ENCODE results near the gene ATP8A2.

The ATP8A2 gene

DNA sequence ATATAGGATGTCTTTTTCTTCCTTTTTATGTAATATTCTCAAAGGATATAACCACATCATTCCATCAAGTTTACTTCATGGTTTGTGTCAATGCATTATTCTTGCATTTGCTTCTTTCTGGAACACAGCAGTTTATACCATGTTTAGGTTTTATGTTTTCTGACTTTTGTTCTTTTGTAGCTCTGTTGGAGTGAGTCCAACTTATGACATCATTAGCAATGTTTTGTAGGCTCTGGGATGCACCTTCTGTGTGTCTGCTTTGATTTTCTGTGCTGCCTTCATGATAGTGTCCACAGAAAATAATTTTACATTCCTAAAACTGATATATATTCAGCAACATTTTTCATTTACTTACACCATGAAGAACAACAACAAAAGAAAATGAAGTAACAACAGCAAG is 611.1 kb downstream of the ATP8A2 start:
- DNase-seq, result no peak

DNA sequence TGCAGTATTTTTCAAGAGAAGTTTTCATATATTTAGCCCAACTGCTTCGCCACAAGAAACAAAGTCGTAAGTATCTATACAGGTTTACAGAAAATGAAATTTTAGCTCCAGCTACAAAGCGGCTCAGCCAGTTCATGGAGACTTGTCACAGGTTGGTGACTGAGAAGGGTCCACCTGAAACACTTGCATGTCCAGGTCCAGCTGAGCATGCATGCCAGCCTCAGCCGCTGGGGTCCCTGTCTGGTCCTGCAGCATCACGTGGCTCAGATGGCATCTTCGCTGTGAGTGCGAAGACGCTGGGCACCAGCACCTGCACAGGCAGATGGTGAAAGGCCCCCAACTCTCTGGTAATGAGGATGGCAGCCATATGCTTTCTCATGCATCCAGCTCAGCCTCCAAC is 616.2 kb downstream of the ATP8A2 start:
- DNase-seq, result no peak

- DNase-seq, result no peak
These were observed 616.9 kb downstream of the ATP8A2 start for GRCh38 chr13:25988661-25989060.

GRCh38 chr13:25990801-25991200 is 619.0 kb downstream of the ATP8A2 start:
- no peak for DNase-seq

DNA sequence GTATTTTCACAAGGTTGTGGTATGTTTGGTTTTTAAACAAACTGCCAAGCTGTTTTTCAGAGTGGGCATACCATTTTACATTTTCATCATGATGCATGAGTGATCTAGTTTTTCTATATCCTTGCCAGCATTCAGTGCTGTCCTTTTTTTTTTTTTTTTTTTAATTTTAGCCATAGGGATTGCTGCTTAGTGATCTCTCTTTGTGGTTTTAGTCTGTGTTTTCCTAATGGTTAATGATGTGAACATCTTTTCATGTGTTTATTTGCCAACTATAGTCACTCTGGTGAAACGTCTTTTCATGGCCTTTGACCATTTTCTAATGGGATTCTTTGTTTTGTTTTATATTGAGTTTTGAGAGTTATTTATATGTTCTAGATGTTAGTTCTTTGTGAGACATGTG is 620.3 kb downstream of the ATP8A2 start:
- DNase-seq, result no peak

- no peak for DNase-seq
These were observed 635.7 kb downstream of the ATP8A2 start for GRCh38 chr13:26007261-26008125.

- DNase-seq, result no peak
These were observed 638.9 kb downstream of the ATP8A2 start for GRCh38 chr13:26010487-26011207.

GRCh38 chr13:26011208-26011573 is 639.4 kb downstream of the ATP8A2 start:
- DNase-seq, result no peak

DNA sequence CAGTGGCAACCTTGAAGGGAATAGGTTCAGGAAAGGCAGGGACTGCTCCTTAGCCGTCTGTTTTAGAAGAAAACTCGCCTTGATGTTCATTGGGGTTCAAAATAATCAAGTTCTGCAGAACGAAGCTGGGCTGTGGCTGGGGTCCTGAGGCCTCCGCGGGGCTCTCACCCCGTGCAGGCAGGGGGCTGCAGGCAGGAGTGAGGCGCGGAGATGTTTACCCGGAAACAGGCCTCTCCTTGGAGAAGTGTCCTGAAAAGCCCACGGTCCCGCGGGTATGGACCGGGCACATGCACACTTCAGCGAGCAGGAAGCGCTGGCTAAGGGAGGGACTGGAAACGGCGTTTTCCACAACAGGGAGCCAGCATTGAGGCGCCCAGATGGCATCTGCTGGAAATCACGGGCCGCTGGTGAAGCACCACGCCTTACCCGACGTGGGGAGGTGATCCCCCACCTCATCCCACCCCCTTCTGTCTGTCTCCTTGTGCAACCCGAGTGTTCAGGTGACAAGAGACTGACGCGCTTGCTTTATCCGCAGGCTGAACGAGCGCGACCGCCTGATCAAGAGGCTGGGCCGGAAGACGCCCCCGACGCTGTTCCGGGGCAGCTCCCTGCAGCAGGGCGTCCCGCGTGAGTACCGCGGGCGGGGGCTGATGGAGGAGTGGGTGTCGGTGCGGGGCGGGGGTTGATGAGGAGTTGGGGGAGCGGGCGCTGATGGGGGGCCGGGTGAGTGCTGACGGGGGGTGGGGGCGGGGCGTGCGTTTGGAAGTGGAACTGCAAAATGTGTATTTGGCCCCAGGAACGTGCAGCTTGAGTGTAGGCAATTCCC is 640.4 kb downstream of the ATP8A2 start:
- no peak for DNase-seq

GRCh38 chr13:26012995-26013394 is 641.2 kb downstream of the ATP8A2 start:
- DNase-seq, result no peak

DNA sequence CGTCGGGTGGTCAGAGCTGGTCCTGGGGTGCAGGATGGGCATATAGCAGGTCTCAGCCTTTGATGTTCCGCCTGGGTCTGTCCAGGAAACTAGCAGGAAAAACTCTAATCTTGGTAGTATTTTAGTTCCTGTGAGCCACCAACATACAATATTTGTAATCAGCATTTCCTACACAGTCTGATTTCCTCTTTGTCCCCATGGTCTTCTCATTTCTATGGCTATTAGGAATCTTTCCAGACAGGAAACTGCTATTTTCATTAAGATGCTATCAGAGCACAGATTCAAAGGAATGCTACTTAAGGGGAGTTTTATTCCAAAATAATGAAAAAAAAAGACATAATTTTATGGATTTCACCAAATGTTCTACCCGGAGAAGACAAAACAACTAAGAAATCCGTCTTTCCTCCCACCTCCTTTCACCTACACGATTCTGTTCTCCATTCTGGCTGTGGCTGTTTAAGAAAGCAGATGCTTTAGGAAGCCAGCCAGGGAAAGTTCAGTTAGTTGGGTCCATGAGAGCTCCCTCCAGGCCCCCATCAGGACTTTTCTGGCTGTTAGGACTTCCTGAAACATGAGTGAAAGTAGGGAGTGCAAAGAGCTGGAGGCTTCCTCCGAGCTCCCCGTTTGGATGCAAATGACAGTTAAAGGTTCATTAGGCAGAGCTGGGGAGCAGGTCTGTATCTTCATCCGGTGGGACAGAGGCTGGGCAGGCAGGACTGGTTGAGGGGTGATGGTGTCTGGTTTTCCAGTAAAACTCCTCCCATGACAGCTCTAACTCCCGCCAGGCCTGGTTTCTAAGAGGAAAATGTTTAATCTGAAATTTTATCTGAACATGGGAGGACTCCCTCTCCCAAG is 643.7 kb downstream of the ATP8A2 start:
- no peak for DNase-seq

DNA sequence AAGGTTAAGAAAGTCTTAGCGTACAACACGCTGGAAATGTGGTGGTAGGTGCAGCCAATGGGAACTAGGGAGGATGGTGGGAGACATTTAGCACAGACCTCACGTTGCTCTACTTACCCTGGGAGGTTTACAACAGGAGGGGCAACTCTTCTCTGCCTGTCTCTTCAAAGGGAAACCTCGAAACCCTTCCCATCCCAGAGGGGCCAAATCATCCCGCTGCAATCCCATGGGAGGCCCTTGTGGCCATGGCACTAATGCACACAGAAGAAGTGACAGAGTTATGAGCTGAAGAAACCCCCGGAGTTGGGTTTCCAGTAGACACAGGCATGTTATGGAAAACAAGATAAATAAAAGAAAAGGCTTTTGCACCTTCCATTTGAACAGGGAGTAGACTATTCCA is 644.4 kb downstream of the ATP8A2 start:
- no peak for DNase-seq

DNA sequence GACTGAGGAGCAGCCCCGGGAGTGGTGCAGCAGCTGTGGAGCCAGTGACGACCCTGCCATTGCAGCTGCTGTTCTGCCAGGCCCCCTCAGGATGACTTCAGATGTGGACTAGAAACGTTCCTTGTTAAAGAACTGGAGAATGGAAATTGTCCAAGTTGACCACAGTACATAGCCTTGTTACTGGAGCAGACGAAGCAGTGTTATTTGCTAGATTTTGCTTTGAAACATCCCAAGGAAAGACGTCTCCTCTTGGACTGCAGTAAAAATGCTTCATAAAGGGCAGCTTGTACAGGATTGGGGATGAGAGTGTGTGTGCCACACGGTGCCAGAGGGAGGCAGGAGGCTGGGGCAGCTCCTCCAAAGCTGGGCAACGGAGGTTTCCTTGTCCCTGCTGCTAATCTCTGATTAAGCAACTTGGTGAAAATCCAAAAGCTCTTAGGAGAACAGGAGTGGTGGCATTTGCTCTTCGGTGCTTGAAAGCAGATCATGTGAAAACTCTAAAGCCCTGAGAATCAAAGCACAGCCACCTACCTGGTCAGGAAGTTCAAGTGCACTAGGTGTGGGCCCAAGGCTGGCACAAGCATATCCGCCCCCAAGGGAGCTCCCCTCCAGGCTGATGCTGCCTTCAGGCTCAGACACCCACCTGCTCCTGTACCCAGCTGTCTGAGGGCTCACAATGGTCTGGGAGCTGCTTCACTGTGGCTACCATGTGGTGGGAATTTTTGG is 645.6 kb downstream of the ATP8A2 start:
- no peak for DNase-seq

- no peak for DNase-seq
These were observed 646.3 kb downstream of the ATP8A2 start for GRCh38 chr13:26017932-26018665.

DNA sequence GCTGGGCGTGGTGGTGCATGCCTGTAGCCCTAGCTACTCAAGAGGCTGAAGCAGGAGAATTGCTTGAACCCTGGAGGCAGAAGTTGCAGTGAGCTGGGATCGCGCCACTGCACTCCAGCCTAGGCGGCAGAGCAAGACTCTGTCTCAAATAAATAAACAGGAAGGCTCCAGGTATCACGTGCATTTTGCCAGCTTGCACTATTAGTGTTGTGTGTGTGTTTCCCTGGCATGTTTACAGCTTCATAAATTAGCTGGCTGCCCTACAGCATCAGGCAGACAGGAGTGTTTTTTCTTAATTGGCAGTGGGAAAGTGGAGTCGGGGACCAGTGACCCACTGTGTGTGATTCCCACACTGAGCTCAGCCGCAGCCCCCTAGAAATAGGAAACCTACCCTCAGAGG is 647.5 kb downstream of the ATP8A2 start:
- no peak for DNase-seq

GRCh38 chr13:26019881-26020870 is 648.4 kb downstream of the ATP8A2 start:
- no peak for DNase-seq

DNA sequence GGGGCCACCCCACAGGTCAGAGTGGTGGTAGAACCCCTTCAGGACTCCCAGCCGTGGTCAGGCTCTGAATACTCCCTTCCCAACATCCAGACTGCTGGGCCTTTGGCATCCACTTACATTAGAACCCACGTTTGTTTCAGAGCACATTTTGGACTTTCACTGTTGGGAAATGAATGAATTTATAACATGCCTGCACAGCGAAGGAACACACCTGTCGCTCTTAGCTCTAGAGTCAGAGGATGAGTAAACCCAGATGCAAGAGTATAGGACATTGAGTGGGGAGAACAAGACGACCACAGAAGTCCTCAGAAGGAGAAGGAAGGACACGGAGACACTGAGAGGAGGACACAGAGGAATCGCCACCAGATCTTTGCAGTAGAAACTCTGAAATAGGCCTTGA is 649.1 kb downstream of the ATP8A2 start:
- DNase-seq, result no peak

DNA sequence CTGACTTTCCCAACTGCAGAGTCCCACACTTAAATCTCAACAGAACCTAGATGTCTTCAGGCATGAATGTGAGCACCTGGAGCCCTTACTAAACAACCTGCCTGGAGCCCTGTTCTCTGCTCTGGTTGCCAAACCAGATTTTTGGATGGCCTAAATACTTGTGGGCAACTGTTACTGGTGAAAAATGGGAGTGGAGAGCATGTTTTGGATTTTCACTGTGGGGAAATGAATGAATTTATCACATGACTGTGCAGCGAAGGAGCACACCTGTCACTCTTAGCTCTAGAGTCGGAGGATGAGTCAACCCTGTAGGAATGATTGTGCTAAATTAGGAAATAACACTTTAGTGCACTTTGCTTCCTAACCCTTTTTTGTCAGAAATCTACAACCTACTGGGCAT is 649.7 kb downstream of the ATP8A2 start:
- no peak for DNase-seq

DNA sequence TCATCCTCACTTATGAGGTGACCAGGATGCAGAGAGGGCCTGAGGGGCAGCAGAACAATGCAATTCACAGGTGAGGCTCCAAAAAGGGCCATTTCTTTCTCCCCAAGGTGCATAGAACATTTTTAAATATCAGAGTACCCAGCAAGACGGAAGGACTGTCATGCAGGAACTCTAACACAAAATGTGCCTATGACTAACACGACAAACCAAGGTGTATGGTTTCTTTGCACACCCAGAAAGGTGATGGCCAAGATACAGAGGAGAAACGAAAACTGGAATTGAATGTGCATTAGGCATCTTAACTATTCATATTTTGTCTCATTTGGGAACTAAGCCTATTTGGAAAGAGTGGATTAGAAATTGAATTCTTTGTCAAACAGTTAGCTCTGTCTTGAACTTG is 650.2 kb downstream of the ATP8A2 start:
- DNase-seq, result no peak
